GM23338 (cell line): ENCODE results near the gene CMTM2.

Experiments used
- CREB1 ChIP-seq: fragments of 250-450 bp; sonication (Bioruptor Pico); IDR thresholded peaks from 2 replicates; pipeline ENCODE4 v1.5.0; 2020; ENCODE audit warnings: low read depth, mild to moderate bottlenecking, moderate library complexity
- EZH2 ChIP-seq: fragments of 200-600 bp; sonication (generic); IDR thresholded peaks from one replicate; pipeline ENCODE4 v1.8.0; 2017; ENCODE audit warnings: antibody characterized with exemption, mild to moderate bottlenecking, low read depth; ENCODE audit not compliant: unreplicated experiment
- EZH2phosphoT487 ChIP-seq: fragments of 200-600 bp; sonication (generic); IDR thresholded peaks from one replicate; pipeline ENCODE4 v1.8.1; 2018; ENCODE audit warnings: antibody characterized with exemption; ENCODE audit not compliant: unreplicated experiment
- JUNB ChIP-seq: IDR thresholded peaks from one replicate; pipeline ENCODE4 v1.6.1; 2016; ENCODE audit warnings: antibody characterized with exemption; ENCODE audit not compliant: unreplicated experiment
- NANOG ChIP-seq: IDR thresholded peaks from 2 replicates; pipeline ENCODE4 v1.6.1; 2016; ENCODE audit warnings: antibody characterized with exemption, borderline replicate concordance
- POLR2AphosphoS5 ChIP-seq: IDR thresholded peaks from 2 replicates; pipeline ENCODE4 v1.6.1; 2016; ENCODE audit warnings: antibody characterized with exemption, low read depth
- ZNF114 ChIP-seq: fragments of 250-450 bp; sonication (Bioruptor Pico); IDR thresholded peaks from 2 replicates; pipeline ENCODE4 v1.5.0; 2020; ENCODE audit warnings: mild to moderate bottlenecking, moderate library complexity
- ZNF331 ChIP-seq: fragments of 250-450 bp; sonication (Bioruptor Pico); IDR thresholded peaks from 2 replicates; pipeline ENCODE4 v1.5.0; 2020; ENCODE audit warnings: low read depth, mild to moderate bottlenecking, moderate library complexity
- TF ChIP-seq, protein P1 (sequence below), 2 experiments: fragments of 200-600 bp in 1 of 2; sonication (generic) in 1 of 2; conservative IDR thresholded peaks; 2 replicates each; pipeline versions ENCODE4 v1.5.1 to v1.6.1; 2016 to 2017; ENCODE audit warnings: antibody characterized with exemption in 2 of 2, low read depth in 2 of 2, mild to moderate bottlenecking in 2 of 2, moderate library complexity in 1 of 2
- TF ChIP-seq, protein P2 (sequence below): IDR thresholded peaks from one replicate; pipeline ENCODE4 v1.6.1; 2018; ENCODE audit warnings: antibody characterized with exemption; ENCODE audit not compliant: unreplicated experiment
- TF ChIP-seq, protein P3 (sequence below): IDR thresholded peaks from 2 replicates; pipeline ENCODE4 v1.6.1; 2016; ENCODE audit warnings: antibody characterized with exemption

DNA sequence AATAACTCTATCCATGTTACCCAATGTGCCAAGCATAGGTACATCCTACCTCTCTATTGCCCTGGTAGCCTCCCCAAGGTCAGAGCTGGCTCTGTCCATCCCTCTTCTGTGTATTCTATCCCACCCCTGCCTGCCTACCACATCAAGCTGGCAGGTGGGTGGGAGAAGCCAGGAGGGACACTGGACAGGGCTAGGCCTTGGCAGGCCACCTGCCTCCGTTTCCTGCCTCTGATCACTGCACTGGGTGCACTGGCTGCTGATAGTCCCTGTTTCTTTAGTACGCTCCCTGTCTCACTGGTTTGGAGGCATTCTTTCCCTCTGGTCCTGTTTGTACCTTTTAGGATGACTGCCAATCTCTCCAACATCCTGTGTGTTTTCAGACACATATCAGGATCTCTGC is 42.0 kb upstream of the CMTM2 start:
- TF ChIP-seq, protein P1, sequence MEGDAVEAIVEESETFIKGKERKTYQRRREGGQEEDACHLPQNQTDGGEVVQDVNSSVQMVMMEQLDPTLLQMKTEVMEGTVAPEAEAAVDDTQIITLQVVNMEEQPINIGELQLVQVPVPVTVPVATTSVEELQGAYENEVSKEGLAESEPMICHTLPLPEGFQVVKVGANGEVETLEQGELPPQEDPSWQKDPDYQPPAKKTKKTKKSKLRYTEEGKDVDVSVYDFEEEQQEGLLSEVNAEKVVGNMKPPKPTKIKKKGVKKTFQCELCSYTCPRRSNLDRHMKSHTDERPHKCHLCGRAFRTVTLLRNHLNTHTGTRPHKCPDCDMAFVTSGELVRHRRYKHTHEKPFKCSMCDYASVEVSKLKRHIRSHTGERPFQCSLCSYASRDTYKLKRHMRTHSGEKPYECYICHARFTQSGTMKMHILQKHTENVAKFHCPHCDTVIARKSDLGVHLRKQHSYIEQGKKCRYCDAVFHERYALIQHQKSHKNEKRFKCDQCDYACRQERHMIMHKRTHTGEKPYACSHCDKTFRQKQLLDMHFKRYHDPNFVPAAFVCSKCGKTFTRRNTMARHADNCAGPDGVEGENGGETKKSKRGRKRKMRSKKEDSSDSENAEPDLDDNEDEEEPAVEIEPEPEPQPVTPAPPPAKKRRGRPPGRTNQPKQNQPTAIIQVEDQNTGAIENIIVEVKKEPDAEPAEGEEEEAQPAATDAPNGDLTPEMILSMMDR (conservative IDR thresholded peaks at IDR 0.05; ENCODE audit: low read depth in 2 of 2) = no peak
- no peak for TF ChIP-seq ZNF114 (CRISPR knock-in tag)
- TF ChIP-seq EZH2 = no peak
- TF ChIP-seq CREB1 = no peak
- TF ChIP-seq, protein P2, sequence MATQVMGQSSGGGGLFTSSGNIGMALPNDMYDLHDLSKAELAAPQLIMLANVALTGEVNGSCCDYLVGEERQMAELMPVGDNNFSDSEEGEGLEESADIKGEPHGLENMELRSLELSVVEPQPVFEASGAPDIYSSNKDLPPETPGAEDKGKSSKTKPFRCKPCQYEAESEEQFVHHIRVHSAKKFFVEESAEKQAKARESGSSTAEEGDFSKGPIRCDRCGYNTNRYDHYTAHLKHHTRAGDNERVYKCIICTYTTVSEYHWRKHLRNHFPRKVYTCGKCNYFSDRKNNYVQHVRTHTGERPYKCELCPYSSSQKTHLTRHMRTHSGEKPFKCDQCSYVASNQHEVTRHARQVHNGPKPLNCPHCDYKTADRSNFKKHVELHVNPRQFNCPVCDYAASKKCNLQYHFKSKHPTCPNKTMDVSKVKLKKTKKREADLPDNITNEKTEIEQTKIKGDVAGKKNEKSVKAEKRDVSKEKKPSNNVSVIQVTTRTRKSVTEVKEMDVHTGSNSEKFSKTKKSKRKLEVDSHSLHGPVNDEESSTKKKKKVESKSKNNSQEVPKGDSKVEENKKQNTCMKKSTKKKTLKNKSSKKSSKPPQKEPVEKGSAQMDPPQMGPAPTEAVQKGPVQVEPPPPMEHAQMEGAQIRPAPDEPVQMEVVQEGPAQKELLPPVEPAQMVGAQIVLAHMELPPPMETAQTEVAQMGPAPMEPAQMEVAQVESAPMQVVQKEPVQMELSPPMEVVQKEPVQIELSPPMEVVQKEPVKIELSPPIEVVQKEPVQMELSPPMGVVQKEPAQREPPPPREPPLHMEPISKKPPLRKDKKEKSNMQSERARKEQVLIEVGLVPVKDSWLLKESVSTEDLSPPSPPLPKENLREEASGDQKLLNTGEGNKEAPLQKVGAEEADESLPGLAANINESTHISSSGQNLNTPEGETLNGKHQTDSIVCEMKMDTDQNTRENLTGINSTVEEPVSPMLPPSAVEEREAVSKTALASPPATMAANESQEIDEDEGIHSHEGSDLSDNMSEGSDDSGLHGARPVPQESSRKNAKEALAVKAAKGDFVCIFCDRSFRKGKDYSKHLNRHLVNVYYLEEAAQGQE = no peak
- TF ChIP-seq ZNF331 = no peak
- TF ChIP-seq POLR2AphosphoS5 = no peak
- no peak for TF ChIP-seq JUNB
- TF ChIP-seq EZH2phosphoT487 = no peak
- no peak for TF ChIP-seq NANOG
- TF ChIP-seq, protein P3, sequence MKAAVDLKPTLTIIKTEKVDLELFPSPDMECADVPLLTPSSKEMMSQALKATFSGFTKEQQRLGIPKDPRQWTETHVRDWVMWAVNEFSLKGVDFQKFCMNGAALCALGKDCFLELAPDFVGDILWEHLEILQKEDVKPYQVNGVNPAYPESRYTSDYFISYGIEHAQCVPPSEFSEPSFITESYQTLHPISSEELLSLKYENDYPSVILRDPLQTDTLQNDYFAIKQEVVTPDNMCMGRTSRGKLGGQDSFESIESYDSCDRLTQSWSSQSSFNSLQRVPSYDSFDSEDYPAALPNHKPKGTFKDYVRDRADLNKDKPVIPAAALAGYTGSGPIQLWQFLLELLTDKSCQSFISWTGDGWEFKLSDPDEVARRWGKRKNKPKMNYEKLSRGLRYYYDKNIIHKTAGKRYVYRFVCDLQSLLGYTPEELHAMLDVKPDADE = no peak
